GM23338 (cell line): ENCODE results near the gene STT3B. TPM values are rescaled to one million over a fixed set of nuclear protein-coding genes. Genes with fewer than 3 reads are reported as not detected.

Source experiments
- ATAC-seq: fragments of 200-7000 bp; cut with Tn5 transposase; 3 replicates; pipeline ENCODE4 v1.9.1; 2020
- DNase-seq: peaks from one replicate; pipeline ENCODE4 v3.0.0-alpha.2; 2015; ENCODE audit warnings: low spot score
- H2AFZ ChIP-seq: fragments of 200-600 bp; sonication (generic); 2 replicates; pipeline ENCODE4 v1.8.0; 2016; ENCODE audit warnings: antibody characterized with exemption, mild to moderate bottlenecking, moderate library complexity
- H3F3A ChIP-seq: fragments of 200-600 bp; sonication (generic); replicated peaks from 2 replicates; pipeline ENCODE4 v1.8.0; 2017; ENCODE audit warnings: antibody characterized with exemption, mixed run types, low read depth
- H3K27ac ChIP-seq: fragments of 200-600 bp; sonication (generic); 2 replicates; pipeline ENCODE4 v1.6.1; 2016; ENCODE audit warnings: low read depth
- H3K27me3 ChIP-seq: fragments of 200-600 bp; sonication (generic); 2 replicates; pipeline ENCODE4 v1.8.0; 2016; ENCODE audit warnings: mild to moderate bottlenecking, mixed run types, moderate library complexity; ENCODE audit not compliant: insufficient read depth
- H3K36me3 ChIP-seq: fragments of 200-600 bp; sonication (generic); 2 replicates; pipeline ENCODE4 v1.8.0; 2016; ENCODE audit warnings: mild to moderate bottlenecking; ENCODE audit not compliant: insufficient read depth
- H3K4me1 ChIP-seq: fragments of 200-600 bp; sonication (generic); 2 replicates; pipeline ENCODE4 v1.8.0; 2016; ENCODE audit warnings: mild to moderate bottlenecking, moderate library complexity; ENCODE audit not compliant: insufficient read depth
- H3K4me2 ChIP-seq: fragments of 200-600 bp; sonication (generic); 2 replicates; pipeline ENCODE4 v1.7.1; 2017; ENCODE audit warnings: mixed run types
- H3K4me3 ChIP-seq: fragments of 200-600 bp; sonication (generic); 2 replicates; pipeline ENCODE4 v1.6.1; 2016; ENCODE audit warnings: mixed run types
- H3K79me2 ChIP-seq: fragments of 200-600 bp; sonication (generic); replicated peaks from 2 replicates; pipeline ENCODE4 v1.8.0; 2017; ENCODE audit warnings: mild to moderate bottlenecking; ENCODE audit not compliant: insufficient read depth
- H3K9me2 ChIP-seq: fragments of 200-600 bp; sonication (generic); 2 replicates; pipeline ENCODE4 v1.8.0; 2017; ENCODE audit not compliant: insufficient read depth
- H4K20me1 ChIP-seq: fragments of 200-600 bp; sonication (generic); replicated peaks from 2 replicates; pipeline ENCODE4 v1.8.0; 2017; ENCODE audit warnings: mild to moderate bottlenecking; ENCODE audit not compliant: insufficient read depth
- H3K27ac Mint-ChIP-seq: 2 replicates; pipeline ENCODE4 v1.8.0; 2020; ENCODE audit warnings: inconsistent platforms, mild to moderate bottlenecking, moderate library complexity, mixed read lengths
- H3K27me3 Mint-ChIP-seq: 3 replicates; pipeline ENCODE4 v1.8.0; 2022; ENCODE audit warnings: low read depth, mild to moderate bottlenecking, moderate library complexity, mixed read lengths, inconsistent platforms; ENCODE audit not compliant: insufficient read depth, poor library complexity
- H3K36me3 Mint-ChIP-seq: 3 replicates; pipeline ENCODE4 v1.8.0; 2021; ENCODE audit warnings: low read depth, mild to moderate bottlenecking, inconsistent platforms, moderate library complexity, mixed read lengths
- H3K4me1 Mint-ChIP-seq: 3 replicates; pipeline ENCODE4 v1.8.0; 2020; ENCODE audit warnings: mild to moderate bottlenecking, inconsistent platforms, mixed read lengths
- H3K4me3 Mint-ChIP-seq: 3 replicates; pipeline ENCODE4 v1.8.0; 2021; ENCODE audit warnings: moderate library complexity, mild to moderate bottlenecking, inconsistent platforms, mixed read lengths
- H3K9me3 Mint-ChIP-seq: 3 replicates; pipeline ENCODE4 v1.8.0; 2020; ENCODE audit warnings: moderate library complexity, mild to moderate bottlenecking, inconsistent platforms, mixed read lengths
- CREB1 ChIP-seq: fragments of 250-450 bp; sonication (Bioruptor Pico); IDR thresholded peaks from 2 replicates; pipeline ENCODE4 v1.5.0; 2020; ENCODE audit warnings: low read depth, mild to moderate bottlenecking, moderate library complexity
- EZH2 ChIP-seq: fragments of 200-600 bp; sonication (generic); IDR thresholded peaks from one replicate; pipeline ENCODE4 v1.8.0; 2017; ENCODE audit warnings: antibody characterized with exemption, mild to moderate bottlenecking, low read depth; ENCODE audit not compliant: unreplicated experiment
- EZH2phosphoT487 ChIP-seq: fragments of 200-600 bp; sonication (generic); IDR thresholded peaks from one replicate; pipeline ENCODE4 v1.8.1; 2018; ENCODE audit warnings: antibody characterized with exemption; ENCODE audit not compliant: unreplicated experiment
- JUNB ChIP-seq: IDR thresholded peaks from one replicate; pipeline ENCODE4 v1.6.1; 2016; ENCODE audit warnings: antibody characterized with exemption; ENCODE audit not compliant: unreplicated experiment
- NANOG ChIP-seq: IDR thresholded peaks from 2 replicates; pipeline ENCODE4 v1.6.1; 2016; ENCODE audit warnings: antibody characterized with exemption, borderline replicate concordance
- POLR2AphosphoS5 ChIP-seq: IDR thresholded peaks from 2 replicates; pipeline ENCODE4 v1.6.1; 2016; ENCODE audit warnings: antibody characterized with exemption, low read depth
- STAT1 ChIP-seq: IDR thresholded peaks from one replicate; pipeline ENCODE4 v1.6.1; 2016; ENCODE audit warnings: antibody characterized with exemption; ENCODE audit not compliant: unreplicated experiment
- ZNF114 ChIP-seq: fragments of 250-450 bp; sonication (Bioruptor Pico); IDR thresholded peaks from 2 replicates; pipeline ENCODE4 v1.5.0; 2020; ENCODE audit warnings: mild to moderate bottlenecking, moderate library complexity
- ZNF331 ChIP-seq: fragments of 250-450 bp; sonication (Bioruptor Pico); IDR thresholded peaks from 2 replicates; pipeline ENCODE4 v1.5.0; 2020; ENCODE audit warnings: low read depth, mild to moderate bottlenecking, moderate library complexity
- polyA plus RNA-seq: library from polyadenylated mRNA; unstranded; fragments of >200 nt; fragmentation: Nextera tagmentation; extraction: Ambion mirVana; gene quantifications from 2 replicates; pipeline ENCODE4 v1.2.1, GENCODE V29; 2016
- total RNA-seq: library from RNA; depleted of rRNA; stranded (reverse); fragments of >200 nt; shearing (Covaris generic); gene quantifications from 2 replicates; pipeline ENCODE4 v1.2.3, GENCODE V29; 2014
- TF ChIP-seq, protein P1 (sequence below): fragments of 250-450 bp; sonication (Bioruptor Pico); IDR thresholded peaks from 2 replicates; pipeline ENCODE4 v1.5.0; 2020; ENCODE audit warnings: mild to moderate bottlenecking, moderate library complexity
- TF ChIP-seq, protein P2 (sequence below), 2 experiments: fragments of 200-600 bp in 1 of 2; sonication (generic) in 1 of 2; conservative IDR thresholded peaks; 2 replicates each; pipeline versions ENCODE4 v1.5.1 to v1.6.1; 2016 to 2017; ENCODE audit warnings: antibody characterized with exemption in 2 of 2, low read depth in 2 of 2, mild to moderate bottlenecking in 2 of 2, moderate library complexity in 1 of 2
- TF ChIP-seq, protein P3 (sequence below): IDR thresholded peaks from one replicate; pipeline ENCODE4 v1.6.1; 2018; ENCODE audit warnings: antibody characterized with exemption; ENCODE audit not compliant: unreplicated experiment
- TF ChIP-seq, protein P4 (sequence below): IDR thresholded peaks from 2 replicates; pipeline ENCODE4 v1.6.1; 2016; ENCODE audit warnings: antibody characterized with exemption

Gene STT3B
- total and polyA plus RNA-seq, 2 experiments from 2014 or later = 44.1 to 167 TPM

DNA sequence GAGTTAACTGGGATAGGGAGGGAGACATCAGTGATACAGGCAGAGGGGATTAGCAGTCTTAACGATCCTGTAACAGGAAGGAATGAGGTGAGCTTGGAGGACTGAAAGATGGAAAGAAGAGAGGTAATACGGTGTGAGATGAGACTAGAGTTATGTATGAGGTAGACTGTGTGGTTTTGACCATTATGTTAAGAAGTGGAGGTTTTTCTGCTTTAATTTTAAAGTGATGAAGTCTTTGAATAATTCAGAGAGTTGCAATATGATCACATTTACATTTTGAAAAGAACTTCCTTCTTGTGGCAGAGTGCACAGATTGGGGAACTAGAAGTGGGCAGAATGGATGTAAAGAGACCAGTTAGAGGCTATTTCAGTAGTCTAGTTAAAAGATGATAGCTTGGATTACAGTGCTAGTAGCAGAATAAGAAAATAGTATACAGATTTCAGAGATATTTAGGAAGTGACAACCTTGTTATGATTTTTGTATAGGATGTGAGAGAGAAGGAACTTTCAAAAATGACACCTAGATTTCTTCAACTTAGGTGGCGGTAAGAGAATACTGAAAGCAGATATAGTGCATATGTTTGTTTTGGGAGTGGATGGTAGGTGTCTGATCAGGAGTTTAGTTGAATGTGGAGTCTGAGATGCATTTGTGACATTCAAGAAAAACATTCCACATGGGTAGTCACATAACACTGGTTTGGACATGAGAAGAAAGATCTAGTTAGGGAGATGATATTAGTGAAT lies 40.5 kb downstream of the STT3B start:
- H4K20me1 ChIP-seq = peaks cover 43% of the 10 kb centered on the region
- peak overlapping the region; percentile 5; the same call in 1 of the 2 replicates for H3K4me2 ChIP-seq
- no peaks in the 10 kb centered on the region for H3K27me3 ChIP-seq
- Mint-ChIP-seq H3K4me1 (peaks cover 40% of the 10 kb centered on the region), H3K4me3 (no peak overlapping the region), H3K27me3 (no peaks in the 10 kb centered on the region), H3K36me3 (no peaks in the 10 kb centered on the region), H3K9me3 (no peaks in the 10 kb centered on the region), H3K27ac (no peak overlapping the region)
- H3K36me3 ChIP-seq = no peaks in the 10 kb centered on the region
- H2AFZ ChIP-seq = no peak overlapping the region
- TF ChIP-seq, protein P1, sequence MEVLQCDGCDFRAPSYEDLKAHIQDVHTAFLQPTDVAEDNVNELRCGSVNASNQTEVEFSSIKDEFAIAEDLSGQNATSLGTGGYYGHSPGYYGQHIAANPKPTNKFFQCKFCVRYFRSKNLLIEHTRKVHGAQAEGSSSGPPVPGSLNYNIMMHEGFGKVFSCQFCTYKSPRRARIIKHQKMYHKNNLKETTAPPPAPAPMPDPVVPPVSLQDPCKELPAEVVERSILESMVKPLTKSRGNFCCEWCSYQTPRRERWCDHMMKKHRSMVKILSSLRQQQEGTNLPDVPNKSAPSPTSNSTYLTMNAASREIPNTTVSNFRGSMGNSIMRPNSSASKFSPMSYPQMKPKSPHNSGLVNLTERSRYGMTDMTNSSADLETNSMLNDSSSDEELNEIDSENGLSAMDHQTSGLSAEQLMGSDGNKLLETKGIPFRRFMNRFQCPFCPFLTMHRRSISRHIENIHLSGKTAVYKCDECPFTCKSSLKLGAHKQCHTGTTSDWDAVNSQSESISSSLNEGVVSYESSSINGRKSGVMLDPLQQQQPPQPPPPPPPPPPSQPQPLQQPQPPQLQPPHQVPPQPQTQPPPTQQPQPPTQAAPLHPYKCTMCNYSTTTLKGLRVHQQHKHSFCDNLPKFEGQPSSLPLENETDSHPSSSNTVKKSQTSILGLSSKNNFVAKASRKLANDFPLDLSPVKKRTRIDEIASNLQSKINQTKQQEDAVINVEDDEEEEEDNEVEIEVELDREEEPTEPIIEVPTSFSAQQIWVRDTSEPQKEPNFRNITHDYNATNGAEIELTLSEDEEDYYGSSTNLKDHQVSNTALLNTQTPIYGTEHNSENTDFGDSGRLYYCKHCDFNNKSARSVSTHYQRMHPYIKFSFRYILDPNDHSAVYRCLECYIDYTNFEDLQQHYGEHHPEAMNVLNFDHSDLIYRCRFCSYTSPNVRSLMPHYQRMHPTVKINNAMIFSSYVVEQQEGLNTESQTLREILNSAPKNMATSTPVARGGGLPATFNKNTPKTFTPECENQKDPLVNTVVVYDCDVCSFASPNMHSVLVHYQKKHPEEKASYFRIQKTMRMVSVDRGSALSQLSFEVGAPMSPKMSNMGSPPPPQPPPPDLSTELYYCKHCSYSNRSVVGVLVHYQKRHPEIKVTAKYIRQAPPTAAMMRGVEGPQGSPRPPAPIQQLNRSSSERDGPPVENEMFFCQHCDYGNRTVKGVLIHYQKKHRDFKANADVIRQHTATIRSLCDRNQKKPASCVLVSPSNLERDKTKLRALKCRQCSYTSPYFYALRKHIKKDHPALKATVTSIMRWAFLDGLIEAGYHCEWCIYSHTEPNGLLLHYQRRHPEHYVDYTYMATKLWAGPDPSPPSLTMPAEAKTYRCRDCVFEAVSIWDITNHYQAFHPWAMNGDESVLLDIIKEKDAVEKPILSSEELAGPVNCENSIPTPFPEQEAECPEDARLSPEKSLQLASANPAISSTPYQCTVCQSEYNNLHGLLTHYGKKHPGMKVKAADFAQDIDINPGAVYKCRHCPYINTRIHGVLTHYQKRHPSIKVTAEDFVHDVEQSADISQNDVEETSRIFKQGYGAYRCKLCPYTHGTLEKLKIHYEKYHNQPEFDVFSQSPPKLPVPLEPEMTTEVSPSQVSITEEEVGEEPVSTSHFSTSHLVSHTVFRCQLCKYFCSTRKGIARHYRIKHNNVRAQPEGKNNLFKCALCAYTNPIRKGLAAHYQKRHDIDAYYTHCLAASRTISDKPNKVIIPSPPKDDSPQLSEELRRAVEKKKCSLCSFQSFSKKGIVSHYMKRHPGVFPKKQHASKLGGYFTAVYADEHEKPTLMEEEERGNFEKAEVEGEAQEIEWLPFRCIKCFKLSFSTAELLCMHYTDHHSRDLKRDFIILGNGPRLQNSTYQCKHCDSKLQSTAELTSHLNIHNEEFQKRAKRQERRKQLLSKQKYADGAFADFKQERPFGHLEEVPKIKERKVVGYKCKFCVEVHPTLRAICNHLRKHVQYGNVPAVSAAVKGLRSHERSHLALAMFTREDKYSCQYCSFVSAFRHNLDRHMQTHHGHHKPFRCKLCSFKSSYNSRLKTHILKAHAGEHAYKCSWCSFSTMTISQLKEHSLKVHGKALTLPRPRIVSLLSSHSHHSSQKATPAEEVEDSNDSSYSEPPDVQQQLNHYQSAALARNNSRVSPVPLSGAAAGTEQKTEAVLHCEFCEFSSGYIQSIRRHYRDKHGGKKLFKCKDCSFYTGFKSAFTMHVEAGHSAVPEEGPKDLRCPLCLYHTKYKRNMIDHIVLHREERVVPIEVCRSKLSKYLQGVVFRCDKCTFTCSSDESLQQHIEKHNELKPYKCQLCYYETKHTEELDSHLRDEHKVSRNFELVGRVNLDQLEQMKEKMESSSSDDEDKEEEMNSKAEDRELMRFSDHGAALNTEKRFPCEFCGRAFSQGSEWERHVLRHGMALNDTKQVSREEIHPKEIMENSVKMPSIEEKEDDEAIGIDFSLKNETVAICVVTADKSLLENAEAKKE = no peak
- TF ChIP-seq, protein P2, sequence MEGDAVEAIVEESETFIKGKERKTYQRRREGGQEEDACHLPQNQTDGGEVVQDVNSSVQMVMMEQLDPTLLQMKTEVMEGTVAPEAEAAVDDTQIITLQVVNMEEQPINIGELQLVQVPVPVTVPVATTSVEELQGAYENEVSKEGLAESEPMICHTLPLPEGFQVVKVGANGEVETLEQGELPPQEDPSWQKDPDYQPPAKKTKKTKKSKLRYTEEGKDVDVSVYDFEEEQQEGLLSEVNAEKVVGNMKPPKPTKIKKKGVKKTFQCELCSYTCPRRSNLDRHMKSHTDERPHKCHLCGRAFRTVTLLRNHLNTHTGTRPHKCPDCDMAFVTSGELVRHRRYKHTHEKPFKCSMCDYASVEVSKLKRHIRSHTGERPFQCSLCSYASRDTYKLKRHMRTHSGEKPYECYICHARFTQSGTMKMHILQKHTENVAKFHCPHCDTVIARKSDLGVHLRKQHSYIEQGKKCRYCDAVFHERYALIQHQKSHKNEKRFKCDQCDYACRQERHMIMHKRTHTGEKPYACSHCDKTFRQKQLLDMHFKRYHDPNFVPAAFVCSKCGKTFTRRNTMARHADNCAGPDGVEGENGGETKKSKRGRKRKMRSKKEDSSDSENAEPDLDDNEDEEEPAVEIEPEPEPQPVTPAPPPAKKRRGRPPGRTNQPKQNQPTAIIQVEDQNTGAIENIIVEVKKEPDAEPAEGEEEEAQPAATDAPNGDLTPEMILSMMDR (conservative IDR thresholded peaks at IDR 0.05; ENCODE audit: low read depth in 2 of 2) = no peak
- TF ChIP-seq NANOG (no peak), ZNF114 (CRISPR knock-in tag) (no peak), EZH2 (no peak), CREB1 (no peak), STAT1 (no peak), POLR2AphosphoS5 (no peak), ZNF331 (CRISPR knock-in tag) (no peak), JUNB (no peak), EZH2phosphoT487 (no peak)
- TF ChIP-seq, protein P3, sequence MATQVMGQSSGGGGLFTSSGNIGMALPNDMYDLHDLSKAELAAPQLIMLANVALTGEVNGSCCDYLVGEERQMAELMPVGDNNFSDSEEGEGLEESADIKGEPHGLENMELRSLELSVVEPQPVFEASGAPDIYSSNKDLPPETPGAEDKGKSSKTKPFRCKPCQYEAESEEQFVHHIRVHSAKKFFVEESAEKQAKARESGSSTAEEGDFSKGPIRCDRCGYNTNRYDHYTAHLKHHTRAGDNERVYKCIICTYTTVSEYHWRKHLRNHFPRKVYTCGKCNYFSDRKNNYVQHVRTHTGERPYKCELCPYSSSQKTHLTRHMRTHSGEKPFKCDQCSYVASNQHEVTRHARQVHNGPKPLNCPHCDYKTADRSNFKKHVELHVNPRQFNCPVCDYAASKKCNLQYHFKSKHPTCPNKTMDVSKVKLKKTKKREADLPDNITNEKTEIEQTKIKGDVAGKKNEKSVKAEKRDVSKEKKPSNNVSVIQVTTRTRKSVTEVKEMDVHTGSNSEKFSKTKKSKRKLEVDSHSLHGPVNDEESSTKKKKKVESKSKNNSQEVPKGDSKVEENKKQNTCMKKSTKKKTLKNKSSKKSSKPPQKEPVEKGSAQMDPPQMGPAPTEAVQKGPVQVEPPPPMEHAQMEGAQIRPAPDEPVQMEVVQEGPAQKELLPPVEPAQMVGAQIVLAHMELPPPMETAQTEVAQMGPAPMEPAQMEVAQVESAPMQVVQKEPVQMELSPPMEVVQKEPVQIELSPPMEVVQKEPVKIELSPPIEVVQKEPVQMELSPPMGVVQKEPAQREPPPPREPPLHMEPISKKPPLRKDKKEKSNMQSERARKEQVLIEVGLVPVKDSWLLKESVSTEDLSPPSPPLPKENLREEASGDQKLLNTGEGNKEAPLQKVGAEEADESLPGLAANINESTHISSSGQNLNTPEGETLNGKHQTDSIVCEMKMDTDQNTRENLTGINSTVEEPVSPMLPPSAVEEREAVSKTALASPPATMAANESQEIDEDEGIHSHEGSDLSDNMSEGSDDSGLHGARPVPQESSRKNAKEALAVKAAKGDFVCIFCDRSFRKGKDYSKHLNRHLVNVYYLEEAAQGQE = no peak
- TF ChIP-seq, protein P4, sequence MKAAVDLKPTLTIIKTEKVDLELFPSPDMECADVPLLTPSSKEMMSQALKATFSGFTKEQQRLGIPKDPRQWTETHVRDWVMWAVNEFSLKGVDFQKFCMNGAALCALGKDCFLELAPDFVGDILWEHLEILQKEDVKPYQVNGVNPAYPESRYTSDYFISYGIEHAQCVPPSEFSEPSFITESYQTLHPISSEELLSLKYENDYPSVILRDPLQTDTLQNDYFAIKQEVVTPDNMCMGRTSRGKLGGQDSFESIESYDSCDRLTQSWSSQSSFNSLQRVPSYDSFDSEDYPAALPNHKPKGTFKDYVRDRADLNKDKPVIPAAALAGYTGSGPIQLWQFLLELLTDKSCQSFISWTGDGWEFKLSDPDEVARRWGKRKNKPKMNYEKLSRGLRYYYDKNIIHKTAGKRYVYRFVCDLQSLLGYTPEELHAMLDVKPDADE = no peak
- peaks cover 96% of the 10 kb centered on the region for H3K79me2 ChIP-seq
- H3K27ac ChIP-seq = 0 out of 2 replicates have a peak overlapping the region, but pooled peaks have one; percentile 29
- no peaks in the 10 kb centered on the region for H3K9me2 ChIP-seq
- peaks cover 56% of the 10 kb centered on the region for H3K4me1 ChIP-seq
- H3F3A ChIP-seq = no peaks in the 10 kb centered on the region
- DNase-seq (peak; percentile 8), ATAC-seq (peak; percentile 59; the same call in 2 of the 3 replicates)
- no peak overlapping the region for H3K4me3 ChIP-seq
